Measurements from ENCODE around the gene PTPA.

- no peak for TF ChIP-seq CTCF (IDR thresholded peaks at IDR 0.05)
- no peak for TF ChIP-seq POLR2AphosphoS5 (IDR thresholded peaks at IDR 0.05)
Measured at GRCh38 chr9:129146441-129146941, 35.3 kb downstream of the PTPA start.
